HG03196 (cell line): ENCODE measurements around the gene HS6ST1.

Experiments
- ATAC-seq: cut with Tn5 transposase; IDR thresholded peaks from one replicate; pipeline ENCODE4 v1.9.1; 2021; ENCODE audit not compliant: unreplicated experiment

Gene HS6ST1

DNA sequence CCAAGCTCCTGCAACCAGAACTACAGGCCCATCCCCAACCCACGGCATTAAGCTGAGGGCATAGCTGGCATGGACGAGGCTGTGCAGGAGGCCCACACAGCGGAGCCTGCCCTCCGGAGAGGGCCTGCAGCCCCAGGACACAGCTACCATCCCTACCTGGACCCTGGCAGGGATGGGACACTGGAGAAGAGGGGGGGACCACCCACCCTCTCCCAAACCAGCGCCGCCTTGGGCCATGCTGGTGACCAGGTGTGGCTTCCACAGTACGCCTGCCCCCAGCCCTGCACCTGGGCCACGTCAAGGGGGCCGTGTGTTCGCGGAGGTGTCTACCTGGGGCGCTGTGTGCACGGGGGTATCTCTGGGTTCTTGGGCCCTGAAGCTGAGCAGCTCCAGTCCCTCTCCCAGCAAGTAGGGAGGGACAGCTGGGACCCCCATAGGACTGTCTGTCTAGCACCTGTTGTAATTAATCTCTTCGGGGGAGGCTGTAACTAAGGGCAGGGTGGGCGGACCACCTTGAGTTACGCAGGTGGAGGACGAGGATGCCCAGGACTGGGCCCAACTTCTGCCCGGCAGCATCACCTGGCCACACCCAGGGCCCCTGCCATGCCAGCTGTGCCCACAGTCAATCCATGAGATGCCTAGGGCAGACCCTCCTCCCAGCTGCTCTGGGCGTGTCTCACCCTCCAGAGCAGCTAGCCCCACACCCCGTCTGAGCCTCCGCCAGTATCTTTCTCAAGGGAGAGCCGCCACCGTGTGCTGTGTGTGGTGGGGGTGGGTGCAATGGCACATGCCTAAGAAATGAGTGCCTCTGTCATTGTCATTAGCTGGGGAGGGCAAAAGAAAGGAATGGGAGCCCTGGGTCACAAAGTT, 18.3 kb downstream of the HS6ST1 start:
- ATAC-seq = no peak

- ATAC-seq = no peak
These were observed 19.0 kb downstream of the HS6ST1 start for GRCh38 chr2:128299628-128300027.

GRCh38 chr2:128298846-128299507, 19.7 kb downstream of the HS6ST1 start:
- ATAC-seq = no peak

DNA sequence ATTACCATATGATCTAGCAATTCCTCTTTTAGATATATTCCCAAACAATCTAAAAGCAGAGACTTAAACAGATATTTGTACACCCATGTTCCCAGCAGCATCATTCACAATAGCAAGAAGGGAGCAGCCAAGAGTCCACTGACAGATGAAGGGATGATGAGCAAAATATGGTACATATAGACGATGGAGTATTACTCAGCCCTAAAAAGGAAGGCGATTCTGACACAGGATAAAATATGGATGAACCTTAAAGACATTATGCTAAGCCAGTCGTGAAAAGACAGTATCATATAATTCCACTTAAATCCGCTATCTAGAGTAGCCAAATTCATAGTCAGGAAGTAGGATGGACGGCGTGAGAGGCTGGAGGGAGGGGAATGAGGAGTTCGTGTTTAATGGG, 20.4 kb downstream of the HS6ST1 start:
- no peak for ATAC-seq

GRCh38 chr2:128293870-128294455, 24.7 kb downstream of the HS6ST1 start:
- no peak for ATAC-seq

- no peak for ATAC-seq
These were observed 25.3 kb downstream of the HS6ST1 start for GRCh38 chr2:128293426-128293755.

DNA sequence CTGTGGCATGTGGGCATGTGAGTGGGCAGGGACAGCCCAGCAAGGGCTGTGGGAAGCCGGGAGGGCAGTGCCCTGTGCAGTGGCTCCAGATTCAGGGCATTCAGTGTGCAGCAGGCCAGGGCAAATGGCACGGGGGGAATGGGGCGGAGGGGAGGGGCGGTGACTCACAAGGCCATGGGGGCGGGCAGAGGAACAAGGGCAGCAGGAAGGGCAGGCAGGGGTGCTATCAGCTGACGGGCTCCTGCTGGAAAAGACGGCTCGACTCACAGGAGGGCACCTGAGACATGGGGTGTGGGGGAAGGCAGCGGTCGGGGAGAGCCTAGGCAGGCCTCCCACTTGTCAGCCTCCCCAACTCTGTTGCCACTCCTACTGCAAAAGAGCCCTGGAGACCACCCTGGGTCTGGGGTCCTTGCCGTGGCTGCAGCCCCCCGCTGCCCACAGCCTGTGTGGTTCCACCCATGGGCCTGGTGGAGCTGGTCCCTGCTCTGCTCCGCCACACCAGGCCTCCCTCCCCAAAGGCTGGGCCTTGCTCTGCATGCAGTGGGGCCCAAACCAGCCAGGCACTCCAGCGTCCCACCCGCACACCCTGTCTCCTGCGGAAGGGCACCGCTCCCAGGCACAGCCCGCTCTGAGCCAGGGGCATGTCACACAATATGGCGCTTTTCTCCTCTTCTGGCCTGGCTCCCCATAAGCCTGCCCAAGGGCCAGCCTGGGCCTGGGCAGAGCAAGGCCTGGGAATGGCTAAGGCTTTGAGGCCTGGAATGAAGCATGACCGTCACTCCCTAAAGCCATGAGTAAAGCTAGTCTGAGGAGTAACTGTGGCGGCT, 25.9 kb downstream of the HS6ST1 start:
- no peak for ATAC-seq

GRCh38 chr2:128291844-128292598, 26.6 kb downstream of the HS6ST1 start:
- no peak for ATAC-seq

- no peak for ATAC-seq
These were observed 27.4 kb downstream of the HS6ST1 start for GRCh38 chr2:128291161-128291843.

- ATAC-seq = no peak
These were observed 28.3 kb downstream of the HS6ST1 start for GRCh38 chr2:128290356-128290755.

DNA sequence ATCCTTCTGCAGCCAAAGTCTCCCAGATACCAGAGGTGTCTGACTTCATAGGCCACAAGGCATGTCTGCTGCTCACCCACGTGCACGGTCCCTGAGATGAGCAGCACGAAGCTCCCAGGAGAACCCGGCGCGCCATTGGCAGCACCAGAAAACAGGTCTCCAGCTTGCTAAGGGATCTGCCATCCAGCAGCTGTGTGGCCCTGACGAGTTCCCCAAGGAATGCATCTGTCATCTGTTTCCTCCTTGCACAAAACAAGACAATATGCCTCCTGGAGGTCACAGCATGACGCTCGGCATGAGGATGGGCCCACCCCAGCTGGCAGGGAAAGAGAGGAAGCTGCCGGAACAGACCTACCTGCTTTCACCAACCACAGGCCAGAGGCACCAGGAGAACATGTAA, 29.2 kb downstream of the HS6ST1 start:
- no peak for ATAC-seq

DNA sequence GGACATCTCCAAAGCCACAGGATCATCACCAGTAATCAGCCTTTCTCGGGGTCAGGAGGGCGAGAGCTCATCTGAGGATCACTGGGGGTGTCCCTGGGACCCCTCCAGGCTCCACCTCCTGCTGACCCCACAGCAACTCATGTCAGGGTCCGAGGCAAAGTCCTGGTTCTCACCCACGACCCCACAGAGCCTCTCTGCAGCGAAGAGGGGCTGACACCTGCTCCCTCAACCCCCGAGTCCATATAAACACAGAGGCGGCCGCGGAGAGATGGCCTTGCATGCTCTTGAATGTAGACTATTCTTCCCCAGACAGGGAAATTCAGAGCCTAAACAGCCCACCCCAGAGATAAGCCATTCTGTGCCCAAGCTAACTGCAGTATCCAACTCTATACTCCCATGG, 29.9 kb downstream of the HS6ST1 start:
- ATAC-seq = no peak

- ATAC-seq = no peak
These were observed 30.6 kb downstream of the HS6ST1 start for GRCh38 chr2:128287780-128288735.

GRCh38 chr2:128286905-128287779, 31.5 kb downstream of the HS6ST1 start:
- ATAC-seq = no peak

- ATAC-seq = no peak
These were observed 32.5 kb downstream of the HS6ST1 start for GRCh38 chr2:128286011-128286721.

DNA sequence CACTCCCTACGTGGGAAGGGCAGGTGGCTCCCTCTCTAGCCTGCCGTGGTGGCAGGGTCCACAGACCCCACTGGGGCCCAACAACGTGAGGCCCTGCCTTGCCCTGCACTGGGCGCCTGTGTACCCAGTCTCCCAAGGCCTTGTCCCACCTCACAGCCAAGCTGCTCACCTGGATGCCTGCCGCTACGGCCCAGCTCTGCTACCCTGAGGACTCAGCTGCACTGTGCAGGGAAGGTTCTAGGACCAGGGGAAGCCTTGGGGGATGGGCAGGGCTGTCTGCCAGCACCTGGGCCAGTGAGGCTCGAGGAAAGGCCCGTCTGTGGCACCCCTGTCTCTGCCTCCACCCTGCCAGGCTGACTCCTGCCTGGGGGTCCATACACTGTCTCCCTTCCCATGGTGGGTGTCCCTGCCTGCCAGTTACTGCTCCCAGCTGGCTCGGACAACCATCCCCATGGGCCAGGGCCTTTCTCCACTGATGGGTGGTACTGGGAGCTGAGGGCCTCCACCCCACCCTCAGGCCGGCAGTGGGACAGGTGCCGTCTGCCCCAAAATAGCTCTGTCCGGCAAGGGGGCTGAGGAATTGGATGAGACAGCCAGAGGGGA, 33.2 kb downstream of the HS6ST1 start:
- no peak for ATAC-seq

DNA sequence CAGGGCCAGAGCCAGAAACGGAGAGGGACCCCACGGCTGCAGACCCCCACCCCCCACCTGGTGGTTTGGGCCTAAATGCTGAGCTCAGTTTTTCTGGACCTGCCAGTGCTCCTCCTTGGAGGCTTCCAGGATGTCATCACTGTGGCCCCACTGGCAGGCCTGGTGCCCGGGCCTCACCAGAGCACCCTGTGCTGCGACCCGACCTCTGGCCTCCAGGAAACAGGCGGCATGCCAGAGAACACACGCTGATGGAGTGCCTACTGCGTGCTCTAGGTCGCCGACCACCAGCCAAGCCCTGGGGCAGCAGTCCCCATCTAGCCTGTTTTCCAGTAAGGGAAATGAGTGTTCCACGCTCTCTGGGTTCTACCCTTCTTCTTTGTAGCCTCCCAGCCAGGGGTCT, 33.8 kb downstream of the HS6ST1 start:
- ATAC-seq = no peak
